Kidney (tissue), 14 donors: Measurements from ENCODE around the gene ECI2. TPM values are rescaled to one million over a fixed set of nuclear protein-coding genes. Genes with fewer than 3 reads are reported as not detected.
A peak's percentile ranks its signal among the peaks of the same experiment; 100 is the strongest.

Experiments used
- DNase-seq, 5 donors: peaks; one replicate each; pipeline ENCODE4 v3.0.0-alpha.2; 2013 to 2020
- FAIRE-seq: peaks from 2 replicates; lab custom pipeline; 2012; peaks lifted over from hg19 to GRCh38; lab: Jason Lieb, UNC
- H3K27ac ChIP-seq, 2 donors: one replicate each; pipeline ENCODE4 v1.7.0; 2013; ENCODE audit warnings: low read depth in 2 of 2, low read length in 2 of 2, inconsistent platforms in 1 of 2
- H3K27me3 ChIP-seq: one replicate; pipeline ENCODE4 v1.7.1; 2013; ENCODE audit warnings: low read length, inconsistent platforms; ENCODE audit not compliant: control insufficient read depth, insufficient read depth
- H3K36me3 ChIP-seq, 3 donors: one replicate each; pipeline versions ENCODE4 v1.7.0 to v1.7.1; 2013; ENCODE audit warnings: low read length in 3 of 3, control low read depth in 1 of 3, inconsistent platforms in 1 of 3; ENCODE audit not compliant: insufficient read depth in 3 of 3, control insufficient read depth in 2 of 3
- H3K4me1 ChIP-seq, 3 donors: one replicate each; pipeline versions ENCODE4 v1.7.0 to v1.7.1; 2013; ENCODE audit warnings: low read length in 3 of 3, inconsistent platforms in 1 of 3, low read depth in 1 of 3; ENCODE audit not compliant: control insufficient read depth in 2 of 3, insufficient read depth in 2 of 3
- H3K4me3 ChIP-seq, 3 donors: one replicate each; pipeline versions ENCODE4 v1.7.0 to v1.8.1; 2013; ENCODE audit warnings: low read length in 3 of 3, control low read depth in 1 of 3, inconsistent platforms in 1 of 3
- H3K9ac ChIP-seq, 3 donors: one replicate each; pipeline versions ENCODE4 v1.7.0 to v1.7.1; 2013; ENCODE audit warnings: low read length in 3 of 3, control low read depth in 1 of 3, inconsistent platforms in 1 of 3
- H3K9me3 ChIP-seq, 3 donors: one replicate each; pipeline versions ENCODE4 v1.7.0 to v1.7.1; 2013; ENCODE audit warnings: low read length in 3 of 3, control low read depth in 1 of 3, inconsistent platforms in 1 of 3; ENCODE audit not compliant: control insufficient read depth in 2 of 3, insufficient read depth in 1 of 3
- intact Hi-C: fragments of 100-400 bp; cut with DNase I; formaldehyde crosslinking; loops from one replicate; pipeline ENCODE4 v1.11.1; 2022
- polyA plus RNA-seq: library from polyadenylated mRNA; stranded (reverse); fragments of 350-450 nt; fragmentation: Illumina TruSeq; extraction: RNeasy Lipid Tissue Mini Kit (QIAGEN cat#74804); gene quantifications from one replicate; pipeline ENCODE4 v1.2.3, GENCODE V29; 2014; ENCODE audit warnings: low read depth, low replicate concordance; ENCODE audit not compliant: insufficient read depth
- total RNA-seq: library from RNA; stranded (reverse); fragmentation: NEBNext Ultra II Directional; extraction: Animal tissue kit (Norgen Biotek cat#: 25700); gene quantifications from one replicate; pipeline ENCODE4 v1.2.1, GENCODE V29; 2021
- TF ChIP-seq, protein P1 (sequence below): IDR thresholded peaks from 3 replicates; pipeline ENCODE4 v1.5.1; 2012; ENCODE audit warnings: mild to moderate bottlenecking, moderate library complexity, borderline replicate concordance; ENCODE audit not compliant: insufficient read depth; ENCODE audit errors: extremely low read depth
- donor health status: control.
- donor health status: control.
- donor health status: control.
- donor health status: control.
- donor health status: control.
- donor health status: DM: yes; HTN: yes; CAD: no.
- donor health status: Normal renal cell carcinoma (clear cell type).

The ECI2 gene
- total and polyA plus RNA-seq, 2 donors from 2014 or later, result 51.9 to 210 TPM

DNA sequence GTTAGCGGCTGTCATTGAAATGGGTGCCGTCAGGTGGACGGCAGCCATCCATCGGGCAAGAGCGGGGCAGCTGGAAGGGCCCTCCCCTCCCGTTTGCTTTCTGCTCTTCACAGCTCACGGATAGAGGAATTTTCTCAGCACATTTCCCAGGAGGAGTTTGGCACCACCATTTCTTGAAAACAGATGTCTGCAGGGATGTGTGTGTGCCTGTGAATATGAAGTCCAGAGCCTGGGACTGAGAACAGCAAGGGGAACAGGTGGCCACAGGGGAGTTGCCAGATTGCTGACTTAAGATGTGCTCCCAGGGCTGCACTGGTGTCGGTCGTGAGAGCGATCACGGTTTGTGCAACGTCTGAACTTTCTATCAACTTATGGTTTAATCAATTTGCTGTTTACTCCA, 22.1 kb upstream of the ECI2 start:
- H3K4me1 ChIP-seq, result peaks cover 0 to 2% (median 0%) of the 10 kb centered on the region in 3 donors
- no peak overlapping the region for H3K4me3 ChIP-seq
- H3K27me3 ChIP-seq, result no peaks in the 10 kb centered on the region
- H3K27ac ChIP-seq, result no peak overlapping the region
- FAIRE-seq, result no peak
- no peak for DNase-seq
- no peak overlapping the region for H3K9ac ChIP-seq
- H3K9me3 ChIP-seq, result no peaks in the 10 kb centered on the region
- intact Hi-C loops, result no loop called here
- TF ChIP-seq, protein P1, sequence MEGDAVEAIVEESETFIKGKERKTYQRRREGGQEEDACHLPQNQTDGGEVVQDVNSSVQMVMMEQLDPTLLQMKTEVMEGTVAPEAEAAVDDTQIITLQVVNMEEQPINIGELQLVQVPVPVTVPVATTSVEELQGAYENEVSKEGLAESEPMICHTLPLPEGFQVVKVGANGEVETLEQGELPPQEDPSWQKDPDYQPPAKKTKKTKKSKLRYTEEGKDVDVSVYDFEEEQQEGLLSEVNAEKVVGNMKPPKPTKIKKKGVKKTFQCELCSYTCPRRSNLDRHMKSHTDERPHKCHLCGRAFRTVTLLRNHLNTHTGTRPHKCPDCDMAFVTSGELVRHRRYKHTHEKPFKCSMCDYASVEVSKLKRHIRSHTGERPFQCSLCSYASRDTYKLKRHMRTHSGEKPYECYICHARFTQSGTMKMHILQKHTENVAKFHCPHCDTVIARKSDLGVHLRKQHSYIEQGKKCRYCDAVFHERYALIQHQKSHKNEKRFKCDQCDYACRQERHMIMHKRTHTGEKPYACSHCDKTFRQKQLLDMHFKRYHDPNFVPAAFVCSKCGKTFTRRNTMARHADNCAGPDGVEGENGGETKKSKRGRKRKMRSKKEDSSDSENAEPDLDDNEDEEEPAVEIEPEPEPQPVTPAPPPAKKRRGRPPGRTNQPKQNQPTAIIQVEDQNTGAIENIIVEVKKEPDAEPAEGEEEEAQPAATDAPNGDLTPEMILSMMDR, result no peak
- no peaks in the 10 kb centered on the region for H3K36me3 ChIP-seq

DNA sequence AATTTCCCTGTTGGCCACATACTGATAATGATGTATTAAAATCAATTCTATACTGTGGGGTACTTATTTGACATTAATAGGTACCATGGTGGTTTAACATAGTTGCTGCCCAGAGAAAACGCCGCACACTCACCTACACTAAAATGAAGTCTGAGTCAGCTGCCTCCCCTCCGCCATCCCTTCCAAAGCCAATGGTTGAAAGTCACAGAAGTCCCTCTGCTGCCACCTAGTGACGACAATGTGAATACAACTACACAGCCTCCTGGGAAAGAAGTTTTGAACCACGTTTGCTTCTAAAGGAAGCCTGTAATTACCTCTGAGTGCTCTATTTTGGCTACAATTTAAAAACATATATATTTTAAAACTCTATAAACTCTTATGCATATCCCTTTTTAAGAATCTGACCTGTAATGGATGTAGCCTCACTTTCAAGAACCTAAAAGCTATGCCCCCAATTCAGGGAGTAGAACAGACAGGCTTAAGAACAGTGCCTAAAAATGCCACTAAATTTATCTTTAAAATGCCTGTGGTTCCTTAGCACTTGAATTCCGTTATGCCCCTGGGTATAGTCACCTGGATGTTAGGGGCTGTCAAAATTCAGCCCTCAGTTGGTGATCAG, 20.6 kb upstream of the ECI2 start:
- intact Hi-C loops, result no loop called here
- H3K36me3 ChIP-seq, result no peaks in the 10 kb centered on the region
- H3K4me1 ChIP-seq, result peaks cover 0 to 2% (median 0%) of the 10 kb centered on the region in 3 donors
- TF ChIP-seq, protein P1, result peak; percentile 92
- H3K9ac ChIP-seq, result no peak overlapping the region
- peak in 4 of 5 donors; percentile 82 to 94 (median 87) for DNase-seq
- H3K27me3 ChIP-seq, result no peaks in the 10 kb centered on the region
- no peak overlapping the region for H3K4me3 ChIP-seq
- no peak overlapping the region for H3K27ac ChIP-seq
- no peaks in the 10 kb centered on the region for H3K9me3 ChIP-seq
- FAIRE-seq, result peak; percentile 54

DNA sequence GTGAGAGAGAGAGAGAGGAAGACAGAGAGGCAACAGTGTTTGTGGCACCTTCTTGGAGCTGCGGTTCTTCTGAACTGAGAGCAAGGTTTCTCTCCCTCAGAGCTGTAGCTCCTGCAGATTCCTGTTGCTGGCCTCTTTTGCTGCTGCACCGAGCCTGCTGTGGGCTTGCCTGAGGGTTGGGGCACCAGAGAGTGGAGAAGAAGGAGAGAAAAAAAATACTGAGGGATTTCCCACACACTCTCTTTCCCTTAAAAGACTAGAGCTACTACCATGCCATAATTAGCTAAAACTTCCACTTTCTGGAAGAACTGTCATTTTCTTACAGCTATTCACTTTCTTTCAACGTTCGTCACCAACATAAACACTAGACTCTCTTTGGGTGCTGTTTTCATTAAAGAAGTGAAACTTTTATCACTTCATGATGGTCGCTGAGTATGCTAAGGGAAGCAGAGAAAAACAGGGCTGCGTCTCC, 18.2 kb upstream of the ECI2 start:
- DNase-seq (no peak), FAIRE-seq (no peak)
- TF ChIP-seq, protein P1, result no peak
- intact Hi-C loops, result no loop called here
- Histone ChIP-seq H3K27me3 (no peaks in the 10 kb centered on the region), H3K9me3 (no peaks in the 10 kb centered on the region), H3K4me1 (peaks cover 0 to 2% (median 0%) of the 10 kb centered on the region in 3 donors), H3K27ac (no peak overlapping the region), H3K36me3 (no peaks in the 10 kb centered on the region), H3K4me3 (no peak overlapping the region), H3K9ac (no peak overlapping the region)

DNA sequence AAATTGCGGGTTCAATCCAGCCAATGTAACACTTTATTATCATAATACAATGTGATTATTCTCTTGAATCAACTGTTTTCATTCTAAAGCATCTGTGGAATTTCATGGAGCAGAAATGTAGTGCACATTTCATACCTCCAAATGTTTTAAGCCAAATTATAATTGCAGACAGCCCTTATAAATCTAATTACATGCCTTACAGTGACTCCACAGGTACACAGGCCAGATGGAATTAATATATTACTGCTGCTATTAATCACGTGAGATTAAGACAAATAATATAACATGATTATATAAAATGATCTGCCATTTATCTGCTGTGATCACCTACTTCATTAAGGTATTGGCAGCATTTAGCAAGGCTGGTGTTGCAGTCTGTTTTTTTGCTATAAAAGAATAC, 9.7 kb upstream of the ECI2 start:
- TF ChIP-seq, protein P1, result no peak
- no peaks in the 10 kb centered on the region for H3K9me3 ChIP-seq
- intact Hi-C loops, result no loop called here
- H3K27ac ChIP-seq, result no peak overlapping the region
- H3K9ac ChIP-seq, result no peak overlapping the region
- H3K36me3 ChIP-seq, result no peaks in the 10 kb centered on the region
- H3K4me1 ChIP-seq, result no peaks in the 10 kb centered on the region
- FAIRE-seq (no peak), DNase-seq (no peak)
- H3K4me3 ChIP-seq, result no peak overlapping the region
- H3K27me3 ChIP-seq, result no peaks in the 10 kb centered on the region
